GM19240 (cell line): ENCODE measurements around the gene KCNS1.
"Not testable (repeated sequence)": the region's sequence is repeated elsewhere in the genome, so short reads cannot be mapped to it uniquely, and the experiment has no call there.

Experiments
- DNase-seq: peaks from one replicate; pipeline ENCODE4 v3.0.0; 2011; ENCODE audit warnings: low spot score; ENCODE audit not compliant: insufficient read length

Gene KCNS1

GRCh38 chr20:45100563-45101245, at the start of gene KCNS1:
Gene KCNS1, minus strand, starts transcription at chr20:45101127. Its CDS starts 1,891 bp downstream, at chr20:45099236.
- DNase-seq: no peak

GRCh38 chr20:45149062-45149461, 48.1 kb upstream of the KCNS1 start:
- no peak for DNase-seq

GRCh38 chr20:45140836-45141235, 39.9 kb upstream of the KCNS1 start:
- no peak for DNase-seq

- not testable (repeated sequence) for DNase-seq
Observed at GRCh38 chr20:45139733-45140375, 38.9 kb upstream of the KCNS1 start.

- no peak for DNase-seq
Observed at GRCh38 chr20:45138561-45139300, 37.8 kb upstream of the KCNS1 start.

- DNase-seq: no peak
Observed at GRCh38 chr20:45136911-45137310, 36.0 kb upstream of the KCNS1 start.

- DNase-seq: no peak
Observed at GRCh38 chr20:45128099-45128498, 27.2 kb upstream of the KCNS1 start.

- DNase-seq: no peak
Observed at GRCh38 chr20:45124365-45124764, 23.4 kb upstream of the KCNS1 start, which contains the start of gene WFDC12. Gene WFDC12, minus strand, starts transcription at chr20:45124465. Its CDS starts 18 bp downstream, at chr20:45124447.

- DNase-seq: no peak
Observed at GRCh38 chr20:45121388-45121787, 20.5 kb upstream of the KCNS1 start.

- no peak for DNase-seq
Observed at GRCh38 chr20:45119556-45120266, 18.8 kb upstream of the KCNS1 start.

GRCh38 chr20:45118028-45118427, 17.1 kb upstream of the KCNS1 start:
- DNase-seq: no peak

- no peak for DNase-seq
Observed at GRCh38 chr20:45117581-45117980, 16.7 kb upstream of the KCNS1 start.

- DNase-seq: no peak
Observed at GRCh38 chr20:45115829-45116228, 14.9 kb upstream of the KCNS1 start.

GRCh38 chr20:45115386-45115774, 14.5 kb upstream of the KCNS1 start:
- no peak for DNase-seq

- no peak for DNase-seq
Observed at GRCh38 chr20:45114465-45115385, 13.8 kb upstream of the KCNS1 start, which contains the start of gene WFDC5. Gene WFDC5, minus strand, starts transcription at chr20:45115174. Its CDS starts 91 bp downstream, at chr20:45115083.

- DNase-seq: no peak
Observed at GRCh38 chr20:45113865-45114264, 12.9 kb upstream of the KCNS1 start.

GRCh38 chr20:45112754-45113153, 11.8 kb upstream of the KCNS1 start:
- DNase-seq: no peak

- no peak for DNase-seq
Observed at GRCh38 chr20:45111799-45112471, 11.0 kb upstream of the KCNS1 start.

GRCh38 chr20:45111285-45111684, 10.4 kb upstream of the KCNS1 start:
- no peak for DNase-seq

- DNase-seq: no peak
Observed at GRCh38 chr20:45110301-45110700, 9.4 kb upstream of the KCNS1 start.
